GM12874 (cell line): Measurements from ENCODE around the gene NCAPD3.

Experiments used
- TF ChIP-seq, protein P1 (sequence below): IDR thresholded peaks from 2 replicates; pipeline ENCODE4 v1.5.1; 2011; ENCODE audit warnings: low read depth, mild to moderate bottlenecking, control low read depth, low read length, moderate library complexity; ENCODE audit not compliant: insufficient read depth

NCAPD3 gene

DNA sequence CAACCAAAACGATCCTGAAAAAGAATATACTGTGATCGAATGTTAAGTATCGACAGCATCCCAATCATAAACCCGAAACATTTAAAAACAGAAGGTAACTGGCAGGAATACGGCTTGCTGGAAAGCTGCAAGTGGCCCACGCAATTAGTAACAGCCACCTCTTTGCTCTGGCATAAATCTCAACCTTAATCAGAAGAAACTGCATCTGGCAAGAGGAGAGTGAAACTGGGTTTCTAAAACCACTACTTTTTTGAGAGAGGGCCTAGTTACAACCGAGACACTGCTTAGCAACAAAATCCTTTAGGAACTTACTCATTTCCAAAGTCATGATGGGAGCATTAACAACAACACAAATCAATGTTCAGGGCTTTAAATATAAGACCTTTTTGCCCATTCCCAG, 7.9 kb downstream of the NCAPD3 start:
- TF ChIP-seq, protein P1, sequence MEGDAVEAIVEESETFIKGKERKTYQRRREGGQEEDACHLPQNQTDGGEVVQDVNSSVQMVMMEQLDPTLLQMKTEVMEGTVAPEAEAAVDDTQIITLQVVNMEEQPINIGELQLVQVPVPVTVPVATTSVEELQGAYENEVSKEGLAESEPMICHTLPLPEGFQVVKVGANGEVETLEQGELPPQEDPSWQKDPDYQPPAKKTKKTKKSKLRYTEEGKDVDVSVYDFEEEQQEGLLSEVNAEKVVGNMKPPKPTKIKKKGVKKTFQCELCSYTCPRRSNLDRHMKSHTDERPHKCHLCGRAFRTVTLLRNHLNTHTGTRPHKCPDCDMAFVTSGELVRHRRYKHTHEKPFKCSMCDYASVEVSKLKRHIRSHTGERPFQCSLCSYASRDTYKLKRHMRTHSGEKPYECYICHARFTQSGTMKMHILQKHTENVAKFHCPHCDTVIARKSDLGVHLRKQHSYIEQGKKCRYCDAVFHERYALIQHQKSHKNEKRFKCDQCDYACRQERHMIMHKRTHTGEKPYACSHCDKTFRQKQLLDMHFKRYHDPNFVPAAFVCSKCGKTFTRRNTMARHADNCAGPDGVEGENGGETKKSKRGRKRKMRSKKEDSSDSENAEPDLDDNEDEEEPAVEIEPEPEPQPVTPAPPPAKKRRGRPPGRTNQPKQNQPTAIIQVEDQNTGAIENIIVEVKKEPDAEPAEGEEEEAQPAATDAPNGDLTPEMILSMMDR = no peak

DNA sequence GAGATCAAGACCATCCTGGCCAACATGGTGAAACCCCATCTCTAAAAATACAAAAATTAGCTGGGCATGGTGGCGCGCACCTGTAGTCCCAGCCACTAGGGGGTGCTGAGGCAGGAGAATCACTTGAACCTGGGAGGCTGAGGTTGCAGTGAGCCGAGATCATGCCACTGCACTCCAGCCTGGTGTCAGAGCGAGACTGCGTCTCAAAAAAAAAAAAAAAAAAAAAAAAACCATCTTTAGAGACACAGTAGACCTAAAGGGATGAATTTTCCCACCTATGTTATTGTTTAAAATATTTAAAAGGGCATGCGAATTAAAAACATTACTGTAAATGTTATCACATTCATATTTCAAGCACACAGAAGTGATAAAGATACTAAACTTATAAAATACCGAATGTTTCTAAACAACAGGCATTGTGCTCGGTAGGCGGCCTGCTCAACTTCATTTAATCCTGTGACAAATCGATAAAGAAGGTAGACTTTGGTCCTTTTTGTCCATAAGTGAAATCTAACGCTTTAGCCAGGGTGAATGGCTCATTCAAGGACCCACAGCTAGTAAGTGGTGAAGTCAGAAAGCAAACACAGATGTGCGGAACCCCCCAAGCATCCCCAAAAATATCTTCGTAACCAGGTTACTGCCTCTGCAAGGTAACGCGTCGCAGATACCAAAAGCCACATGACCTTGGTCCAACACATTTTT, 16.1 kb downstream of the NCAPD3 start:
- TF ChIP-seq, protein P1 = peak; percentile 60

DNA sequence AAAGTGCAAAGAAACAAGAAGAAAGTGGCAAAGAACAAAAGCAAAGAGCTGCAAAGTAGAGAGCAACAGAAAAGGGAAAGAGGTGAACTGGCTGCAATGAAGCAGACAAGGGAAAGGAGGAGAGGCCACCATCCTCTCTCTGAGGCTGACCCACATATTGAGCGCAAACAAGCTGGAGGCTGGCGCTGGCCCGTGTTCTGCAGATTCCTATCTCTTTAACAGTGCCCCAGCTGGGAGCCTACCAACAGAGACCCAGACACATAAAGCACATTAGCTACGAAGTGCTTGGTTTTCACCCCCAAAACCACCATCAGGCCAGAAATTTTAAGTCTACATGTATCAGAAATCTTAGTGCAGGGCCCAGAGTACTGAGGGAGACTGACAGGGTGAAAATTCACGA, 17.6 kb downstream of the NCAPD3 start:
- TF ChIP-seq, protein P1 = no peak

DNA sequence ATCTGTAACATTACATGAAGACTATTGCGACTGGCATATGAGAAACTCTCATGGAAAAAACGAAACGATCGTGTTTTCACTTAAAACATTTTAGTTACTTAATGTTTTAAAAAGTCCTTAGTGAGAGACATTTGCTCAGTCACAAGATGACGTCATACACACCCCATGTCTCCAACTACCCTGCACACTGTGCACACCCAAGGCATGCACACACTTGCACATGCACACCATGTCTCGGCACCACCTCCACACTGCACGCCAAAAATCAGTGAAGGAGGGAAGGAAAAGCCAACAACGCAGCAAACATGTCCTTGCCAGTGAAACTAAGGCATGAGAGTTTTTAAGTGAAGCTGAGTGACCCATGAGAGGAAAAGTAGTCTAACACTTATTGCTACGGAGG, 18.0 kb downstream of the NCAPD3 start:
- TF ChIP-seq, protein P1 = no peak

DNA sequence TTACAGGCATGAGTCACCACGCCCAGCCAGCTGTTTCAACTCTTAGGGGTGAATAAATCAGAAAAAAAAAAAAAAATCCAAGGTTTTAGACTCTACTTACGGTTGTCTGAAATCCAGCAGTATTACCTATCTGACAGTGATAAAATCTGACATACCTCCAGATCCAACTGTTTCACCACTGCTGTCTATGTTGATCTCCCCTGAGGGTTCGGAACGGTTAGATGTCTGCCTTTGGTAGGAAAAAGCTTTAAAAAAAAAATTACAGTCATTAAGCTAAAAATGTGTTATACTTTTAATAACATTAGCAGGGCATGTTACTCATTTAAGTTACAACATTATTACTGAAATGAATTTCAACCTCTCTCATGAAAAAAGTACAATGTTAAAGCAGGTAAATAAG, 21.1 kb downstream of the NCAPD3 start:
- TF ChIP-seq, protein P1 = no peak

DNA sequence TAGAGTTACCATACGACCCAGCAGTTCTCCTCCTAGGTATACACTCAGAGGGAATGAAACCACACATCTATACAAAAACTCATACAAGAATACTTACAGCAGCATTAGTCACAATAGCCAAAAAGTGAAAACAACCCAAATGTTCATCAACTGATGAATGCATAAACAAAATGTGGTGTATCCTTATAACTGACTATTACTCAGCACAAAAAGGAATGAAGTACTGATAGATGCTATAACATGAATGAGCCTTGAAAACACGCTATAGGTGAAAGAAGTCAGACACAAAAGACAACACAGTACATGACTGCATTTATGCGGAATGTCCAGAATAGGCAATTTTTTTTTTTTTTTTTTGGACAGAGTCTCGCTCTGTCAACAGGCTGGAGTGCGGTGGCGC, 23.1 kb downstream of the NCAPD3 start:
- TF ChIP-seq, protein P1 = no peak

DNA sequence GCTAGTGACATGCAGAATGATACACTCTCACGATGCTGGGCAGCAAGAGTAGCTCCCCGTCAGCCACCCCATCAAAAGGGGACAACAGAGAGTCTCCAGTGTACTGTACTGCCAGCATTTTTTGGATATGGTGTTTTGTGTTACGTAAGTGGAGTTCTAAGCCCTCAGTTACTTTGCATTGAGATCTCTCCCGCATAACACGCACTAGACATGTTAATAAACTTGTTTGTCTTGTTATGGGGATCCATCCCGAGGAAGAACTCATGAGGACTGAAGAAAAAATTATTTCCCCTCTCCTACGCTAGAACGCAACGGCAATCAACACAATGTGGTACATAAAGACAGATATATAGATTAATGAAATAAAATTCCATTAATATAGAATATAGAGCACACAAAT, 24.2 kb downstream of the NCAPD3 start:
- TF ChIP-seq, protein P1 = no peak
